Keratinocyte (primary cell): ENCODE data around the gene HACD1.

Source experiments
- EZH2 ChIP-seq: IDR thresholded peaks from one replicate; pipeline ENCODE4 v1.6.1; 2012; ENCODE audit warnings: inconsistent platforms, mild to moderate bottlenecking, low read length, moderate library complexity
- TF ChIP-seq, protein P1 (sequence below), 3 experiments: IDR thresholded peaks in 1 of 3; conservative IDR thresholded peaks in 1 of 3; optimal IDR thresholded peaks in 1 of 3; 2 replicates in 2 of 3; 3 replicates in 1 of 3; pipeline versions ENCODE3 to v1.5.1; 2011; ENCODE audit warnings: low read length in 3 of 3, mild to moderate bottlenecking in 3 of 3, moderate library complexity in 2 of 3, control low read depth in 1 of 3, inconsistent platforms in 1 of 3; ENCODE audit not compliant: insufficient read depth in 2 of 3; ENCODE audit errors: extremely low read depth in 1 of 3

DNA sequence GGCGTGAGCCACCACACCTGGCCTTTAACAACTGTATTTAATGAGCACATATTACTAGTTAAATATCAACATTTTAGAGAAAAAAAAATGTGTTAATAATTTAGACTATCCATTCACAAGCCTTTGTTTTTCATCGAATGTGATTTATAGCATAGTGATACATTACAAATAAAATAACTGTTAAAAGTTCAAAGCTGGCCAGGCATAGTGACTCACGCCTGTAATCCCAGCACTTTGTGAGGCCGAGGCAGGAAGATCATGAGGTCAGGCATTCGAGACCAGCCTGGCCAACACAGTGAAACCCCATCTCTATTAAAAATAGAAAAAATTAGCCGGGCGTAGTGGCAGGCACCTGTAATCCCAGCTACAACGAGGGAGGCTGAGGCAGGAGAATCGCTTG is 72.7 kb downstream of the HACD1 start:
- TF ChIP-seq, protein P1, sequence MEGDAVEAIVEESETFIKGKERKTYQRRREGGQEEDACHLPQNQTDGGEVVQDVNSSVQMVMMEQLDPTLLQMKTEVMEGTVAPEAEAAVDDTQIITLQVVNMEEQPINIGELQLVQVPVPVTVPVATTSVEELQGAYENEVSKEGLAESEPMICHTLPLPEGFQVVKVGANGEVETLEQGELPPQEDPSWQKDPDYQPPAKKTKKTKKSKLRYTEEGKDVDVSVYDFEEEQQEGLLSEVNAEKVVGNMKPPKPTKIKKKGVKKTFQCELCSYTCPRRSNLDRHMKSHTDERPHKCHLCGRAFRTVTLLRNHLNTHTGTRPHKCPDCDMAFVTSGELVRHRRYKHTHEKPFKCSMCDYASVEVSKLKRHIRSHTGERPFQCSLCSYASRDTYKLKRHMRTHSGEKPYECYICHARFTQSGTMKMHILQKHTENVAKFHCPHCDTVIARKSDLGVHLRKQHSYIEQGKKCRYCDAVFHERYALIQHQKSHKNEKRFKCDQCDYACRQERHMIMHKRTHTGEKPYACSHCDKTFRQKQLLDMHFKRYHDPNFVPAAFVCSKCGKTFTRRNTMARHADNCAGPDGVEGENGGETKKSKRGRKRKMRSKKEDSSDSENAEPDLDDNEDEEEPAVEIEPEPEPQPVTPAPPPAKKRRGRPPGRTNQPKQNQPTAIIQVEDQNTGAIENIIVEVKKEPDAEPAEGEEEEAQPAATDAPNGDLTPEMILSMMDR (optimal IDR thresholded peaks at IDR 0.05 in 1 of 3, IDR thresholded peaks at IDR 0.05 in 1 of 3, conservative IDR thresholded peaks at IDR 0.05 in 1 of 3; ENCODE audit: extremely low read depth in 1 of 3, insufficient read depth in 2 of 3, low read length in 3 of 3): no peak
- TF ChIP-seq EZH2: no peak
